IMR-90 (cell line): Measurements from ENCODE around the gene AJAP1. TPM values are rescaled to one million over a fixed set of nuclear protein-coding genes. Genes with fewer than 3 reads are reported as not detected.

Experiments used
- ATAC-seq: fragments of 200-7000 bp; cut with Tn5 transposase; 2 replicates; pipeline ENCODE4 v1.9.1; 2020; ENCODE audit warnings: low read depth, mild to moderate bottlenecking, moderate library complexity
- BruUV-seq: library from RNA; stranded (reverse); fragments of 400-500 nt; replicated peaks from 2 replicates; lab custom pipeline; 2021; lab: Mats Ljungman, UMichigan
- CTCF ChIA-PET: fragments of 300-600 bp; formaldehyde crosslinking; extraction: SDS; loops from one replicate; lab custom pipeline; 2021; ENCODE audit warnings: antibody characterized with exemption; lab: Yijun Ruan, JAX
- POLR2A ChIA-PET: fragments of 300-600 bp; sonication (Branson Sonifier 250); formaldehyde crosslinking; loops from one replicate; lab custom pipeline; 2022; ENCODE audit warnings: antibody characterized with exemption; ENCODE audit not compliant: unreplicated experiment; lab: Charles Lee
- DNase-seq: peaks from one replicate; pipeline ENCODE4 v3.0.0; 2013
- H2AFZ ChIP-seq: replicated peaks from 2 replicates; pipeline ENCODE3; 2013; ENCODE audit warnings: low read length, mild to moderate bottlenecking; ENCODE audit not compliant: poor library complexity
- H2AK5ac ChIP-seq: 2 replicates; pipeline ENCODE4 v1.6.1; 2013; ENCODE audit warnings: low read depth, low read length, inconsistent platforms
- H2AK9ac ChIP-seq: replicated peaks from 2 replicates; pipeline ENCODE3; 2013; ENCODE audit warnings: mild to moderate bottlenecking, low read depth, low read length, moderate library complexity; ENCODE audit not compliant: poor library complexity
- H2BK120ac ChIP-seq: 2 replicates; pipeline ENCODE4 v1.6.1; 2013; ENCODE audit warnings: low read depth, low read length, inconsistent platforms
- H2BK15ac ChIP-seq: 3 replicates; pipeline ENCODE4 v1.6.1; 2013; ENCODE audit warnings: low read depth, low read length, inconsistent platforms
- H2BK20ac ChIP-seq: 2 replicates; pipeline ENCODE4 v1.6.1; 2013; ENCODE audit warnings: low read depth, mild to moderate bottlenecking, inconsistent platforms, low read length, moderate library complexity
- H2BK5ac ChIP-seq: 2 replicates; pipeline ENCODE4 v1.6.1; 2013; ENCODE audit warnings: mild to moderate bottlenecking, low read depth, low read length, inconsistent platforms; ENCODE audit not compliant: poor library complexity, severe bottlenecking
- H3K14ac ChIP-seq: replicated peaks from 2 replicates; pipeline ENCODE4 v1.6.1; 2013; ENCODE audit warnings: low read depth, low read length, inconsistent platforms
- H3K18ac ChIP-seq: 2 replicates; pipeline ENCODE4 v1.6.1; 2013; ENCODE audit warnings: low read depth, low read length, control low read depth
- H3K23ac ChIP-seq: 2 replicates; pipeline ENCODE4 v1.6.1; 2013; ENCODE audit warnings: low read depth, low read length, inconsistent platforms
- H3K27ac ChIP-seq: 2 replicates; pipeline ENCODE4 v1.5.1; 2013; ENCODE audit warnings: mild to moderate bottlenecking, control low read depth, low read length; ENCODE audit not compliant: insufficient read depth
- H3K27me3 ChIP-seq: 2 replicates; pipeline ENCODE4 v1.6.1; 2013; ENCODE audit warnings: low read length; ENCODE audit not compliant: control insufficient read depth, insufficient read depth
- H3K36me3 ChIP-seq: 2 replicates; pipeline ENCODE4 v1.6.1; 2013; ENCODE audit warnings: low read length, mixed read lengths; ENCODE audit not compliant: control insufficient read depth, insufficient read depth
- H3K4ac ChIP-seq: 2 replicates; pipeline ENCODE4 v1.6.1; 2013; ENCODE audit warnings: low read depth, low read length, inconsistent platforms
- H3K4me1 ChIP-seq: 2 replicates; pipeline ENCODE4 v1.6.1; 2013; ENCODE audit warnings: low read length, mixed read lengths; ENCODE audit not compliant: control insufficient read depth, insufficient read depth
- H3K4me2 ChIP-seq: 2 replicates; pipeline ENCODE4 v1.6.1; 2013; ENCODE audit warnings: low read depth, mild to moderate bottlenecking, control low read depth, low read length, moderate library complexity
- H3K4me3 ChIP-seq: 2 replicates; pipeline ENCODE4 v1.5.1; 2013; ENCODE audit warnings: low read depth, mild to moderate bottlenecking, control low read depth, low read length, moderate library complexity; ENCODE audit not compliant: insufficient read depth
- H3K56ac ChIP-seq: 2 replicates; pipeline ENCODE4 v1.6.1; 2013; ENCODE audit warnings: low read length, inconsistent platforms; ENCODE audit not compliant: insufficient read depth; ENCODE audit errors: extremely low read depth
- H3K79me1 ChIP-seq, 2 experiments: 2 replicates each; pipeline ENCODE4 v1.6.1; 2013; ENCODE audit warnings: low read length in 2 of 2, inconsistent platforms in 1 of 2, low read depth in 1 of 2
- H3K9ac ChIP-seq: 2 replicates; pipeline ENCODE4 v1.6.1; 2013; ENCODE audit warnings: low read depth, low read length, control low read depth
- H3K9me1 ChIP-seq: 2 replicates; pipeline ENCODE4 v1.6.1; 2013; ENCODE audit warnings: low read length, inconsistent platforms; ENCODE audit not compliant: insufficient read depth
- H3K9me3 ChIP-seq: 2 replicates; pipeline ENCODE4 v1.6.1; 2013; ENCODE audit warnings: low read length; ENCODE audit not compliant: control insufficient read depth, insufficient read depth
- H4K20me1 ChIP-seq: 2 replicates; pipeline ENCODE4 v1.6.1; 2013; ENCODE audit warnings: low read length, inconsistent platforms; ENCODE audit not compliant: insufficient read depth
- H4K5ac ChIP-seq: 2 replicates; pipeline ENCODE4 v1.6.1; 2013; ENCODE audit warnings: mild to moderate bottlenecking, low read depth, low read length, control low read depth
- H4K8ac ChIP-seq, 2 experiments: 2 replicates each; pipeline ENCODE4 v1.6.1; 2013; ENCODE audit warnings: low read depth in 2 of 2, low read length in 2 of 2, control low read depth in 1 of 2, inconsistent platforms in 1 of 2
- H4K91ac ChIP-seq: 2 replicates; pipeline ENCODE4 v1.6.1; 2013; ENCODE audit warnings: low read depth, low read length, inconsistent platforms; ENCODE audit not compliant: insufficient read depth
- BHLHE40 ChIP-seq: fragments of 150-350 bp; IDR thresholded peaks from 2 replicates; pipeline ENCODE4 v1.6.1; 2016; ENCODE audit warnings: mild to moderate bottlenecking, low read depth, low read length
- CEBPB ChIP-seq: IDR thresholded peaks from 2 replicates; pipeline ENCODE4 v1.6.1; 2012; ENCODE audit warnings: low read depth, low read length, improper control_type of control experiment
- FOS ChIP-seq: fragments of 150-350 bp; IDR thresholded peaks from 2 replicates; pipeline ENCODE4 v1.6.1; 2016; ENCODE audit warnings: low read depth, low read length
- MAFK ChIP-seq: IDR thresholded peaks from 2 replicates; pipeline ENCODE4 v1.6.1; 2012; ENCODE audit warnings: low read depth, low read length, improper control_type of control experiment
- MXI1 ChIP-seq: IDR thresholded peaks from 2 replicates; pipeline ENCODE4 v1.6.1; 2012; ENCODE audit warnings: low read depth, mild to moderate bottlenecking, low read length, moderate library complexity, borderline replicate concordance
- NFE2L2 ChIP-seq: fragments of 150-350 bp; IDR thresholded peaks from 2 replicates; pipeline ENCODE4 v1.6.1; 2016; ENCODE audit warnings: low read depth, mild to moderate bottlenecking, low read length
- POLR2A ChIP-seq: IDR thresholded peaks from 2 replicates; pipeline ENCODE4 v1.6.1; 2012; ENCODE audit warnings: mild to moderate bottlenecking, low read depth, low read length
- RCOR1 ChIP-seq: IDR thresholded peaks from 2 replicates; pipeline ENCODE4 v1.6.1; 2012; ENCODE audit warnings: mild to moderate bottlenecking, low read length, improper control_type of control experiment; ENCODE audit not compliant: insufficient replicate concordance
- RFX5 ChIP-seq: IDR thresholded peaks from 2 replicates; pipeline ENCODE4 v1.8.0; 2012; ENCODE audit warnings: low read depth, mild to moderate bottlenecking, low read length, moderate library complexity
- WGBS, 2 experiments: methylation state at CpG; one replicate each; pipeline versions ENCODE4 v1.1.5 to v1.1.7; 2013; ENCODE audit warnings: missing lambda C conversion rate in 2 of 2; ENCODE audit not compliant: insufficient read length in 1 of 2; ENCODE audit errors: extremely low coverage in 2 of 2; 5-methylcytosine and 5-hydroxymethylcytosine counted together
- dilution Hi-C: fragments of 300-500 bp; cut with HindIII; formaldehyde crosslinking; loops from one replicate; pipeline ENCODE4 v1.14.3; 2018; ENCODE audit warnings: low sequenced_read_pairs; ENCODE audit not compliant: unreplicated experiment
- in situ Hi-C: fragments of 300-500 bp; cut with MboI; formaldehyde crosslinking; loops from 3 replicates; pipeline ENCODE4 v1.14.3; 2019; ENCODE audit warnings: low sequenced_read_pairs, inconsistent platforms, mixed read lengths
- intact Hi-C: fragments of 100-400 bp; cut with micrococcal nuclease; formaldehyde crosslinking; loops from 2 replicates; pipeline ENCODE4 v1.10.0; 2022
- polyA plus RNA-seq, 3 experiments: library from polyadenylated mRNA; depleted of rRNA; stranded (reverse); fragments of >200 nt; gene quantifications; 2 replicates each; pipeline ENCODE4 v1.2.3, GENCODE V29; 2012; ENCODE audit warnings: low replicate concordance in 1 of 3
- total RNA-seq: library from RNA; depleted of rRNA; stranded (reverse); fragments of >200 nt; gene quantifications from 2 replicates; pipeline ENCODE4 v1.2.3, GENCODE V29; 2012
- TF ChIP-seq, protein P1 (sequence below): fragments of 150-350 bp; IDR thresholded peaks from 2 replicates; pipeline ENCODE4 v1.6.1; 2017; ENCODE audit warnings: mild to moderate bottlenecking, antibody characterized with exemption, low read length, low read depth
- TF ChIP-seq, protein P2 (sequence below): conservative IDR thresholded peaks from 2 replicates; pipeline ENCODE4 v1.5.1; 2012; ENCODE audit warnings: mild to moderate bottlenecking, low read depth, low read length, improper control_type of control experiment

The AJAP1 gene
- total and polyA plus RNA-seq, 2 of the 4 experiments (the other 2 are of a cell fraction), result under 0.01 to 0.02 TPM

DNA sequence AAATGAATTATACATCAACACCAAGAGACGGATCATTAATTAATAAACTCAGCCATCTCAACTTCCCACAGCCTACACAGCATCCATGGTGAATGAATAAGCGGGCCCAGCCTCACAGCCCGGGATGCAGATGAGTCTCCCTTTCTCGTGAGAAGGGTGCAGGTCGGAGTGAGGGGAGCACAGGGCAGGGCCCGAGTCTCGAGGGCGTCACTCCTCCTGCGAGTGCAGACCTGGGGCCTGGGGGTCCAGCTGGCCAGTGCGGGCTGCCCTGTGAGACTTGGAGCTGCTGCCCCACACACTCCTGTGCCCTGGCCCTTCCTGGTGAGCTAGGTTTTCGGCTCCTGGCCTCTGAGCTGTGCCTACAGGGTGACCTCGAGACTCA is 74.7 kb downstream of the AJAP1 start:
- Histone ChIP-seq H3K4me2 (no peak overlapping the region), H4K20me1 (no peaks in the 10 kb centered on the region), H2AK9ac (no peak overlapping the region), H3K18ac (no peak overlapping the region), H4K91ac (no peak overlapping the region), H2BK20ac (no peak overlapping the region), H3K9me3 (peaks cover 63% of the 10 kb centered on the region), H3K27ac (no peak overlapping the region), H3K4me1 (no peaks in the 10 kb centered on the region), H3K14ac (no peak overlapping the region), H2AFZ (no peak overlapping the region), H3K79me1 (no peaks in the 10 kb centered on the region), H2BK15ac (no peak overlapping the region), H3K36me3 (no peaks in the 10 kb centered on the region), H3K56ac (no peak overlapping the region), H3K4ac (no peak overlapping the region), H4K8ac (no peak overlapping the region), H3K23ac (no peak overlapping the region), H3K4me3 (no peak overlapping the region), H3K9me1 (no peaks in the 10 kb centered on the region), H4K5ac (no peak overlapping the region), H3K27me3 (no peaks in the 10 kb centered on the region), H3K9ac (no peak overlapping the region), H2AK5ac (no peak overlapping the region), H2BK5ac (no peak overlapping the region), H2BK120ac (no peak overlapping the region)
- in situ Hi-C loops (no loop called here), intact Hi-C loops (no loop called here), dilution Hi-C loops (no loop called here)
- 46% methylated on average over 5 of the region's 12 CpGs; no CpG with 5 or more reads in 1 of the 2 experiments for WGBS, 2 experiments
- ChIA-PET CTCF (no interaction called here), POLR2A (no interaction called here)
- TF ChIP-seq RCOR1 (no peak), POLR2A (no peak), MAFK (no peak), RFX5 (no peak), FOS (no peak), NFE2L2 (no peak), CEBPB (no peak), MXI1 (no peak), BHLHE40 (no peak)
- TF ChIP-seq, protein P1, sequence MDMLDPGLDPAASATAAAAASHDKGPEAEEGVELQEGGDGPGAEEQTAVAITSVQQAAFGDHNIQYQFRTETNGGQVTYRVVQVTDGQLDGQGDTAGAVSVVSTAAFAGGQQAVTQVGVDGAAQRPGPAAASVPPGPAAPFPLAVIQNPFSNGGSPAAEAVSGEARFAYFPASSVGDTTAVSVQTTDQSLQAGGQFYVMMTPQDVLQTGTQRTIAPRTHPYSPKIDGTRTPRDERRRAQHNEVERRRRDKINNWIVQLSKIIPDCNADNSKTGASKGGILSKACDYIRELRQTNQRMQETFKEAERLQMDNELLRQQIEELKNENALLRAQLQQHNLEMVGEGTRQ, result no peak
- TF ChIP-seq, protein P2, sequence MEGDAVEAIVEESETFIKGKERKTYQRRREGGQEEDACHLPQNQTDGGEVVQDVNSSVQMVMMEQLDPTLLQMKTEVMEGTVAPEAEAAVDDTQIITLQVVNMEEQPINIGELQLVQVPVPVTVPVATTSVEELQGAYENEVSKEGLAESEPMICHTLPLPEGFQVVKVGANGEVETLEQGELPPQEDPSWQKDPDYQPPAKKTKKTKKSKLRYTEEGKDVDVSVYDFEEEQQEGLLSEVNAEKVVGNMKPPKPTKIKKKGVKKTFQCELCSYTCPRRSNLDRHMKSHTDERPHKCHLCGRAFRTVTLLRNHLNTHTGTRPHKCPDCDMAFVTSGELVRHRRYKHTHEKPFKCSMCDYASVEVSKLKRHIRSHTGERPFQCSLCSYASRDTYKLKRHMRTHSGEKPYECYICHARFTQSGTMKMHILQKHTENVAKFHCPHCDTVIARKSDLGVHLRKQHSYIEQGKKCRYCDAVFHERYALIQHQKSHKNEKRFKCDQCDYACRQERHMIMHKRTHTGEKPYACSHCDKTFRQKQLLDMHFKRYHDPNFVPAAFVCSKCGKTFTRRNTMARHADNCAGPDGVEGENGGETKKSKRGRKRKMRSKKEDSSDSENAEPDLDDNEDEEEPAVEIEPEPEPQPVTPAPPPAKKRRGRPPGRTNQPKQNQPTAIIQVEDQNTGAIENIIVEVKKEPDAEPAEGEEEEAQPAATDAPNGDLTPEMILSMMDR, result no peak
- no TSS peak for BruUV-seq
- DNase-seq (no peak), ATAC-seq (no peak)
